Natural killer cell (primary cell): Measurements from ENCODE around the gene PTPN14. TPM values are rescaled to one million over a fixed set of nuclear protein-coding genes. Genes with fewer than 3 reads are reported as not detected.

Experiments used
- ATAC-seq, 3 donors: fragments of 150-1000 bp in 2 of 3; fragments of 200-7000 bp in 1 of 3; cut with Tn5 transposase; 1 replicate in 1 of 3; 2 replicates in 2 of 3; pipeline ENCODE4 v1.10.0; 2021; ENCODE audit warnings: mild to moderate bottlenecking in 2 of 3, moderate library complexity in 2 of 3
- DNase-seq, 2 donors: peaks; one replicate each; pipeline versions ENCODE4 v3.0.0 to v3.0.0-alpha.2; 2013 to 2021; ENCODE audit warnings: mixed read lengths in 1 of 2
- H3K27ac ChIP-seq: one replicate; pipeline ENCODE4 v1.5.1; 2013; ENCODE audit warnings: mild to moderate bottlenecking, low read length
- H3K27me3 ChIP-seq: one replicate; pipeline ENCODE4 v1.6.1; 2013; ENCODE audit warnings: low read length; ENCODE audit not compliant: control insufficient read depth, insufficient read depth
- H3K36me3 ChIP-seq: one replicate; pipeline ENCODE4 v1.6.1; 2013; ENCODE audit warnings: low read length; ENCODE audit not compliant: control insufficient read depth, insufficient read depth
- H3K4me1 ChIP-seq: one replicate; pipeline ENCODE4 v1.6.1; 2013; ENCODE audit warnings: low read length; ENCODE audit not compliant: control insufficient read depth, insufficient read depth
- H3K4me3 ChIP-seq: one replicate; pipeline ENCODE4 v1.5.1; 2013; ENCODE audit warnings: low read length
- H3K9me3 ChIP-seq: one replicate; pipeline ENCODE4 v1.6.1; 2013; ENCODE audit warnings: low read length; ENCODE audit not compliant: control insufficient read depth, insufficient read depth
- H3K27ac Mint-ChIP-seq, 2 donors: one replicate each; pipeline ENCODE4 v1.8.0; 2022; ENCODE audit warnings: mild to moderate bottlenecking in 2 of 2, mixed read lengths in 2 of 2, moderate library complexity in 1 of 2
- H3K27me3 Mint-ChIP-seq, 2 donors: one replicate each; pipeline ENCODE4 v1.8.0; 2022; ENCODE audit warnings: low read depth in 2 of 2, mixed read lengths in 2 of 2
- H3K36me3 Mint-ChIP-seq: one replicate; pipeline ENCODE4 v1.8.0; 2022; ENCODE audit warnings: mixed read lengths
- H3K4me1 Mint-ChIP-seq, 2 donors: one replicate each; pipeline ENCODE4 v1.8.0; 2022; ENCODE audit warnings: mixed read lengths in 2 of 2
- H3K4me3 Mint-ChIP-seq: one replicate; pipeline ENCODE4 v1.8.0; 2022; ENCODE audit warnings: mild to moderate bottlenecking, moderate library complexity, mixed read lengths
- H3K9me3 Mint-ChIP-seq, 2 donors: one replicate each; pipeline ENCODE4 v1.8.0; 2022; ENCODE audit warnings: mixed read lengths in 2 of 2
- CTCF ChIP-seq: fragments of 200-600 bp; IDR thresholded peaks from one replicate; pipeline ENCODE4 v1.8.0; 2022; ENCODE audit warnings: antibody characterized with exemption
- WGBS: methylation state at CpG from one replicate; pipeline ENCODE4 v1.1.7; 2013; ENCODE audit warnings: missing lambda C conversion rate; ENCODE audit not compliant: insufficient coverage; 5-methylcytosine and 5-hydroxymethylcytosine counted together
- intact Hi-C: fragments of 100-400 bp; cut with micrococcal nuclease; formaldehyde crosslinking; loops from one replicate; pipeline ENCODE4 v1.14.2; 2022
- total RNA-seq, 4 donors: library from RNA; stranded (reverse); fragments of 120-200 nt in 1 of 4; gene quantifications; one replicate each; pipeline versions ENCODE4 v1.2.3 to v1.2.4, GENCODE V29; 2013 to 2022

PTPN14 gene
- total RNA-seq, 3 donors from 2014 or later (not counting 1 experiment from before 2014, with no cell fraction given): 0.02 TPM; not detected in 2

- peaks cover 5% of the 10 kb centered on the region in 2 donors for H3K4me1 Mint-ChIP-seq
- H3K4me1 ChIP-seq: no peaks in the 10 kb centered on the region
- H3K4me3 Mint-ChIP-seq: no peak overlapping the region
- WGBS: 83% methylated on average over 5 of the region's 5 CpGs
- DNase-seq (no peak), ATAC-seq (no peak)
- H3K36me3 ChIP-seq: no peaks in the 10 kb centered on the region
- H3K4me3 ChIP-seq: no peak overlapping the region
- H3K27ac ChIP-seq: no peak overlapping the region
- no peaks in the 10 kb centered on the region for H3K36me3 Mint-ChIP-seq
- no peaks in the 10 kb centered on the region for H3K27me3 ChIP-seq
- H3K27ac Mint-ChIP-seq: no peak overlapping the region
- no peaks in the 10 kb centered on the region for H3K27me3 Mint-ChIP-seq
- H3K9me3 Mint-ChIP-seq: no peaks in the 10 kb centered on the region
- no peak for TF ChIP-seq CTCF
- no peaks in the 10 kb centered on the region for H3K9me3 ChIP-seq
- intact Hi-C loops: no loop called here
These were observed 136.3 kb downstream of the PTPN14 start for GRCh38 chr1:214415131-214415530.

- 81% methylated on average over 4 of the region's 4 CpGs for WGBS
- no peaks in the 10 kb centered on the region for H3K36me3 Mint-ChIP-seq
- H3K4me3 Mint-ChIP-seq: no peak overlapping the region
- DNase-seq (no peak), ATAC-seq (no peak)
- intact Hi-C loops: no loop called here
- H3K36me3 ChIP-seq: no peaks in the 10 kb centered on the region
- no peaks in the 10 kb centered on the region for H3K9me3 ChIP-seq
- no peaks in the 10 kb centered on the region for H3K9me3 Mint-ChIP-seq
- no peak for TF ChIP-seq CTCF
- H3K27ac Mint-ChIP-seq: no peak overlapping the region
- no peak overlapping the region for H3K27ac ChIP-seq
- no peak overlapping the region for H3K4me3 ChIP-seq
- peaks cover 5% of the 10 kb centered on the region in 2 donors for H3K4me1 Mint-ChIP-seq
- no peaks in the 10 kb centered on the region for H3K27me3 ChIP-seq
- no peaks in the 10 kb centered on the region for H3K4me1 ChIP-seq
- H3K27me3 Mint-ChIP-seq: no peaks in the 10 kb centered on the region
These were observed 136.7 kb downstream of the PTPN14 start for GRCh38 chr1:214414691-214415090.

GRCh38 chr1:214413315-214413714 is 138.1 kb downstream of the PTPN14 start:
- no peaks in the 10 kb centered on the region for H3K36me3 ChIP-seq
- intact Hi-C loops: no loop called here
- no peaks in the 10 kb centered on the region for H3K4me1 ChIP-seq
- Mint-ChIP-seq H3K27ac (no peak overlapping the region), H3K4me3 (no peak overlapping the region), H3K36me3 (no peaks in the 10 kb centered on the region), H3K27me3 (no peaks in the 10 kb centered on the region), H3K4me1 (peaks cover 0 to 5% of the 10 kb centered on the region in 2 donors), H3K9me3 (no peaks in the 10 kb centered on the region)
- no peak for TF ChIP-seq CTCF
- no peak overlapping the region for H3K4me3 ChIP-seq
- no peak for ATAC-seq
- H3K27ac ChIP-seq: no peak overlapping the region
- DNase-seq: no peak
- H3K9me3 ChIP-seq: no peaks in the 10 kb centered on the region
- H3K27me3 ChIP-seq: no peaks in the 10 kb centered on the region

- DNase-seq: no peak
- Mint-ChIP-seq H3K36me3 (no peaks in the 10 kb centered on the region), H3K27me3 (no peaks in the 10 kb centered on the region), H3K27ac (no peak overlapping the region), H3K9me3 (no peaks in the 10 kb centered on the region), H3K4me1 (peaks cover 9 to 10% of the 10 kb centered on the region in 2 donors), H3K4me3 (no peak overlapping the region)
- WGBS: 85% methylated on average over 9 of the region's 9 CpGs
- ATAC-seq: no peak
- H3K4me3 ChIP-seq: no peak overlapping the region
- no peaks in the 10 kb centered on the region for H3K36me3 ChIP-seq
- no peaks in the 10 kb centered on the region for H3K9me3 ChIP-seq
- peaks cover 4% of the 10 kb centered on the region for H3K4me1 ChIP-seq
- intact Hi-C loops: no loop called here
- TF ChIP-seq CTCF: no peak
- no peak overlapping the region for H3K27ac ChIP-seq
- no peaks in the 10 kb centered on the region for H3K27me3 ChIP-seq
These were observed 146.7 kb downstream of the PTPN14 start for GRCh38 chr1:214404571-214405213.
